ENCODE results near the gene SASS6.

- TF ChIP-seq ELK4 (IDR thresholded peaks at IDR 0.05; ENCODE audit: borderline replicate concordance, low read depth, low read length), result no peak
- TF ChIP-seq CTCF (tag by site-specific recombination; IDR thresholded peaks at IDR 0.05), result no peak
- TF ChIP-seq REST (tag by site-specific recombination; IDR thresholded peaks at IDR 0.05), result no peak
- TF ChIP-seq ZNF239 (tag by site-specific recombination; IDR thresholded peaks at IDR 0.05), result no peak
- no peak for TF ChIP-seq ZNF792 (tag by site-specific recombination; IDR thresholded peaks at IDR 0.05)
- TF ChIP-seq ZNF416 (tag by site-specific recombination; IDR thresholded peaks at IDR 0.05), result no peak
- TF ChIP-seq ZNF24 (tag by site-specific recombination; IDR thresholded peaks at IDR 0.05), result no peak
- TF ChIP-seq ZNF658 (tag by site-specific recombination; IDR thresholded peaks at IDR 0.05), result no peak
- TF ChIP-seq ZBTB21 (tag by site-specific recombination; IDR thresholded peaks at IDR 0.05), result no peak
- TF ChIP-seq ZBTB26 (tag by site-specific recombination; optimal IDR thresholded peaks at IDR 0.05), result no peak
- no peak for TF ChIP-seq ZNF26 (tag by site-specific recombination; IDR thresholded peaks at IDR 0.05)
- no peak for TF ChIP-seq ZNF707 (tag by site-specific recombination; IDR thresholded peaks at IDR 0.05)
Observed at GRCh38 chr1:100168051-100168450, 35.3 kb upstream of the SASS6 start.

Data from HEK293 (cell line).